PC-9 (cell line): Measurements from ENCODE around the gene SACS.
"Not testable (repeated sequence)": the region's sequence is repeated elsewhere in the genome, so short reads cannot be mapped to it uniquely, and the experiment has no call there.

Source experiments
- CTCF ChIP-seq: fragments of 200-600 bp; sonication (generic); conservative IDR thresholded peaks from 2 replicates; pipeline ENCODE4 v1.6.1; 2017; ENCODE audit warnings: mixed run types, antibody characterized with exemption, mild to moderate bottlenecking, moderate library complexity
- EZH2 ChIP-seq: fragments of 200-600 bp; sonication (generic); IDR thresholded peaks from 2 replicates; pipeline ENCODE4 v1.8.0; 2017; ENCODE audit warnings: antibody characterized with exemption, low read depth

- not testable (repeated sequence) for TF ChIP-seq CTCF, EZH2
These were observed 32.3 kb downstream of the SACS start for GRCh38 chr13:23401156-23401555.
